HG03460 (cell line): ENCODE data around the gene TSEN2.
"Not testable (repeated sequence)": the region's sequence is repeated elsewhere in the genome, so short reads cannot be mapped to it uniquely, and the experiment has no call there.

ENCODE experiments used
- ATAC-seq: cut with Tn5 transposase; IDR thresholded peaks from one replicate; pipeline ENCODE4 v1.9.1; 2021; ENCODE audit not compliant: unreplicated experiment

Gene TSEN2

DNA sequence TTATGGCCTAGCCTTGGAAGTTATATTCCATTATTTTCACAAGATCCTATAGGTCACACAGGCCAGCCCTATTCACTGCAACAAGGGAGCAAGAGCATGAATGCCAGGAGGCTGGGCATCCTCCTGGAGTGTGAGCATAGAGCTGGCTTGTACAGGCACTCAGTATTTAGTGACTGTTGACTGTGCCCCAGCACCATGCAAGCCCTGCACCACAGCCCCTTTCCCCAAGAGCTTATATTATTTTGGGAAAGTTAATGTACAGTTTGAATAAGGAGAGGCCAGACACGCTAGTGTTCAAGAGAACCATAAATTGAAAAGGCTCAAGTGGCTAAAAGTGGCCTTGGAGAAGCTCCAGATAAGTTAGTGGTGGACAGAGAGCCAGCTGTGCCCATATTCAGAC, 32.3 kb upstream of the TSEN2 start:
- ATAC-seq = no peak

DNA sequence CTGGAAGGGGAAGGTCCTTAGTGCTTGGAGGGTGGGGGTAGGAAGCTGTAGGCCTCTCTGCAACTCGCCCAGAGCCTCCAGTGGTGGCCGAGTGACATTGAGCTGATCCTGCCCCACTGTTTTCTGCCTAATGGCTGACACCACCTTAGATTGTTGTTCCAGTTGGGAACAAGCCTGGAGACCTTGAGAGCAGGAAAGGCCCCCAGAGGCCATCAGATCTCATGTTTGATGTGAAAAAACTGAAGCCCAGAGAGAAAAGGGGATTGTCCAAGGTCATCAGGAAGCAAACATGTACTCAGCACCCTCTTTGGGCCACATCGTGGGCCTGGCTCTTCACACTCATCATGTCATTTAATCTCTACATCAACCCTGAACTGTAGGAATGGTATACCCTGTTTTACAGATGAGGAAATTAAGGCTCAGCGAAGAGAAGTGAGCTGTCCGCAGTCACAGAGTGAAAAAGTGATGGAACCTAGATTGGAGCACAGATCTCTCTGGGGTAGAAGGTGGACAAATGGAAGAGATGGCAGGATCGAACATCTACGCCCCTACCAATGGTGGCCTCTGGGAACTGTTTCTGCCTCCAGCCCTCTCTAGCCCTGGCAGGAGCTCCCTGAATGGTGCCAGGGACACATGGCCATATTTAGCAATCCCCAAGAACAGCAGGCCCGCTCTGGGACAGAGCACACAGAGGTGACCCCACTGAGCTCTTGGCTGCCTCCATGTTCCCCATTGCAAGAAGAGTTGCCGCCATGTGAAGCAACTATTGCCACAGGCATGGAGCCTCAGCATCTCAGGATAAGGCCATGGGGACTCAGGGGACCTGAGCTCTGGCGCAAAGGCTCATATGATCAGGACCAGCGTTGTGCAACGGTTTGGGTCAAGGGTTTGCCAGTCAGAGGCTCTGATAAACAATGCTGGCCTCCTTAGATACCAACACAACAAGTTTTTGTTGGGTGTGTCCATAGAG, 31.6 kb upstream of the TSEN2 start:
- no peak for ATAC-seq

DNA sequence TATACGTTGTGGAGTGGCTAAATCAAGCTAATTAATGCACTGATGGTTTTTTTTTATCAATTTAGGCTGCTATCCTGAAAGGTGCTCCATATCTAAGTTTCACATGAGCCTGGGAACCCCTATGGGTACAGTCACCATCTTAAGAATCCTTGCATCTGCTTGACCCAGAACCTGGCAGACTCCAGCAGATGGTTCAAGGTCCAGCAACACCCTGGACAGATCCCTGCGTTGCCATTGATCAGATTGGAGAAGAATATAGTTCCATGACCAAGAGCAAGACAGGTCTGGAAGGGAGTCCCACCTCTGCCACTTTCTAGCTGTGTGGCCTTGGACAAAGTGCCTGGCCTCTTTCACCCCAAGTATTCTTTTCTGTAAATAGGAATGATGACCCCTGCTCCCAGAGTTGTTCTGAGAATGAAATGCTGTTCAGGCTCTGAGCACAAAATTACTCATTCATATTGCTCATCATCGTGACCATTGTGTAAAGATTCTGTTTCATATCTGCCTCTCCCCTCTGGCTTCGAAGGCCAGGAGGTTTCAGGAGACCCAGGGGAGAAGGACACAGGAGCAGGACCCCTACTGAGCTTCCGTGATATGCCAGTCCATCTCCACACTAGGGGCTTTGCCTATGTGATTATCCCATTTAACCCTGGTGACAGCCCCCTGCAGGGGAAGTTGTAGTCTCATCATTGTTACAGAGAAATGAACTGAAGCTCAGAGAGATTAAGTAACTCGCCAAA, 30.0 kb upstream of the TSEN2 start:
- no peak for ATAC-seq

DNA sequence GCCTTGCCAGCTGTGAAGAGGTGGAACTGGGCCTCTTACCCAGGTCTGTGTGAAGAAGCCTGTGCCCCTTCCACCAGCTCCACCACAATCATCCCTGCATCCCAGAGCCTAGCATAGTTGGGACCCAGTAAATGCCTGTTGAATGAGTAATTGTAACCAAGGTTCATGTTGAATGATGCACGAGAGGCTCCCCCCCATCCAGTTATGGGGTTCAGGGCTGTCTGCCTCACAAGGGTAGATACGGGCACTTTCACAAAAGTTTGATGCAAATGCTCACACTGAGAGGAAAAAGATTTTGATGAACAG, 29.5 kb upstream of the TSEN2 start:
- ATAC-seq = no peak

DNA sequence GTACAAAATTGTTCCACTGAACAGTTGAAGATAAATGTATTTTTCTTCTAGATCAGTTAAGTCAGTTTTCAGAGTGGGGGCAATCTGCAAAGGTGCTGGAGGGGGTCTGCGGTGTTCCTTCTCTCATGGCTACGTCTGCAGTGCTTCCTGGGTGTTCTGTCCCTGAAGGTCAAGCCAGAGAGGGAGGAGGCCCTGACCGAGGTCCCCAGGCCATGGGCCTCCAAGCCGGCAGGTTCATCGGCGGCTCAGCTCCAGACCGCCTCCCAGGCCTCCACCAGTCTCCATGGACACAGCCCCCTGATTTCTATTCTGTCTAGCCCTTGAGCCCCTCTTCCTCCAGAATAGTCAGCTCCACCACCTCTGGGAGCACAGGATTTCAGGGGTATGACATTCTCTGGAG, 28.5 kb upstream of the TSEN2 start:
- ATAC-seq = no peak

DNA sequence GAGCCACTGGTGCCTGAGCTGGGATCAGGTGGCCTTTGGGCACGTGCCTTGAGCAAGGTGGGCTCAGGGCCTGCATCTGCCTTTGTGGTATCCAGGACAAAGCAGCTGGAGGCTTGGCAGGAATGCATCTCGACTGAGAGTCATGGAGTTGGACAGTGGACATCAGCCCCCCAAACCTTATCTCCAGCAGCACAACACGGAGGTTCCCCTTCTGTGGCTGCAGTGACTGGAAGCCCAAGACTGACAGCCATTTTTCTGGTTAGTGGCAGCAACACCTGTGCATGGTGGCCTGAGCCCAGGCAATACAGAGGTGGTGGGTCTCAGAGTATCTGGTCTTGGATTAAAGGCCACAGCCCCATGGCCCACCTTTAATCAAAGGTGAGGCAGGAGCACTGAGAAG, 27.8 kb upstream of the TSEN2 start:
- no peak for ATAC-seq

DNA sequence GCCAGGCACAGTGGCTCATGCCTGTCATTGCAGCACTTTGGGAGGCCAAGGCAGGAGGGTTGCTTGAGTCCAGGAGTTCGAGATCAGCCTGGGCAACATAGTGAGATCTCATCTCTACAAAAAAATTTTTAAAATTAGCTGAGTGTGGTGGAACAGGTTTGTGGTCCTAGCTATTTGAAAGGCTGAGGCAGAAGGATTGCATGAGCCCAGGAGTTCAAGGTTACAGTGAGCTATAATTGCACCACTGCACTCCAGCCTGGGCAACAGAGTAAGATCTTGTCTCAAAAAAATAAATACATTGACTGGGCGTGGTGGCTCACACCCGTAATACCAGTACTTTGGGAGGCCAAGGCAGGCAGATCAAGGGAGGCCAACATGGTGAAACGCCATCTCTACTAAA, 26.9 kb upstream of the TSEN2 start:
- not testable (repeated sequence) for ATAC-seq

DNA sequence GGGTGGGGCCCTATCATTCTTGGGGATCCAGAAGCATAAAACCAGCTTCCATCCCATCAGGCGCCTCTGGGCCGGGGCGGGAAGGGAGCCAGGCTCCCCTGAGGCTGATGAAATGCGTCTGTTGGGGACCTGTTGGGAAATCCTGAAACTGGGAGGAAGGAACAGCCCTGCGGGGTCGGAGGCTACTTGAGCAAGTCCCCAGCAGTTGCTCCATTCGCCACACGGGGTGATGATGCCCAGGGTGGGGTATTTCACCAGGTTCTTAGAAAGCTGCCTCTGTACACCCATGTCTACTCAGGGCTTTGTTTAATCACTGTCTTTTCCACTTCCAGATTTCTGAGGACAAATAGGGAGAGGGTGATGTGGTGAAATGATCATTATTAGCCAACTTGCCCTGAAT, 25.4 kb upstream of the TSEN2 start:
- no peak for ATAC-seq

DNA sequence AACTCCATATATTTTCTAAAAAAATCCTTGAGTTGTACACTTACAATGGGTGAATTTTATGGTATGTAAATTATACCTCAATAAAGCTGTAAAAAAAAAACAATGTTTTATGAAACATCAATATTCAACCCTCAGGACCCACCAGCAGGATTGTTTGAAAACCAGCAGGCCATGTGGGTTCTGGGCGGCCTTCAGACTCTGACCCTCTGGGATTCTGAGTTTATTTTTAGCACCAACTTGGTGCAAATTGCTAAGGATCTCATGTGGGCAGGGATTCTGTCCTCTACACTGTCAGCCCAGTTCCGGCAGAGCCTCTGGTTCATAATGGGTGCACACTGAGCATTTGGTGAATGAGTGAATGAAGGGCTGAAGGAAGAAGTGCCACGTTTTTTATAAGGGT, 24.2 kb upstream of the TSEN2 start:
- ATAC-seq = no peak

DNA sequence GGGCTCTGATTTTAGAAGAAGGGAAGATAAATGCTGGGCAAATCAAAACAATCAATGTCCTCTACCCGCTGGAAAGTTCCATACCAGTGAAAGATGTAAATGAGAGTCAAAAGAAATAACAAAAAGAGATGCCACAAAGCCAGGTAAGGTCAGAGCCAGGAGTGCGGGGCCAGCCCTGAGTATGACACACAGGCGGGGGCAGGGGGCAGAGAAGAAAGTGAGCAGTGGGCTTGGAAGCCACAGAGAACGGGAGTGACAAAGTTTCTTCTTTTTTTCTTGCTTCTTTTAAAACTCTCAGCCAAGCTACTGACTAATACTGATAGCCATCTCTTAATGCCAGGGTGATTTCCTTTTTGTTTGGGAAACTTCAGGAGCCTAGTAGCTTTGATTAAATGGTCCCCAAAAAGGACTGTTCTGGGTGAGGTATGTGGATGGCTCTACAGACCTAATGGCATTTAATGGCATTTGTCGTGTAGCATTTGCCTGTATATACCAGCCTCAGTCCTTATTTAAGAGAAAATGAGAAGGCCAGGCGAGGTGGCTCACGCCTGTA, 23.1 kb upstream of the TSEN2 start:
- no peak for ATAC-seq

DNA sequence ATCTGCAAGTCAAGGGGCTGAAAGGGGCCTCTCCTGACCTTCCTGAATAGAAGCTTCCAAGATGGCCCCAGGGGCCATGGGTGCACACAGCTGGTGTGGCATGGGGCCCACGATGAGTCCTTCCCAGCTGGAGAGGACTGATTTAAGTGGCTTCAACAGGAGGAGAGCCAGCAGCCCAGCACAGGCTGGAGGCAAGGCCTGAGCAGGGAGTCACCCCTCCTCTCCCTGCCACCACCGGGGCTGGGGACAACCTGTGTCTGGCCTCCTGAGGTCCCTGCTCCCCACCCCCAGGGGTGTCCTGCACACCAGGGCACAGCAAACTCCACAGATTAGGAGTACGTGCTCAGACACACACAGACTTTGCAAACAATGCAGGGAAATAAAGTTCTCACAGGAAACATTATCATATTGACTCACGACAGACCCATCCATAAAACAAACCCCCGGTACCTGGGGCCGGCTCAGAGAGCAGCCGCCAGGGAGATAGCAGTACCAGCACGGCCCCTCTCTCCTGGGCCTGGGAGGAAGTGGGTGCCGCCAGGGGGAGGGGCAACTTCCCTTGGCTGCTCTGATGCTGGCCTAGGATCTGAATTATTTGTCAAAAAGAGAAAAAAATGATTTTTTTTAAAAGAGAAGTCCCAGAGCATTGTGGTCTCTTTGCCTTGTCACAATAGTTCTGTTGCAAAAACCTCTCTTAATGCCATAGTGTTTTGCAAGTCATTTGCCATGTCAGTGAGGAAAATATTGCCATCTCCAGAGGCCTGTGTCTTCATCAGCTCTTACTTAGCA, 21.9 kb upstream of the TSEN2 start:
- ATAC-seq = no peak

DNA sequence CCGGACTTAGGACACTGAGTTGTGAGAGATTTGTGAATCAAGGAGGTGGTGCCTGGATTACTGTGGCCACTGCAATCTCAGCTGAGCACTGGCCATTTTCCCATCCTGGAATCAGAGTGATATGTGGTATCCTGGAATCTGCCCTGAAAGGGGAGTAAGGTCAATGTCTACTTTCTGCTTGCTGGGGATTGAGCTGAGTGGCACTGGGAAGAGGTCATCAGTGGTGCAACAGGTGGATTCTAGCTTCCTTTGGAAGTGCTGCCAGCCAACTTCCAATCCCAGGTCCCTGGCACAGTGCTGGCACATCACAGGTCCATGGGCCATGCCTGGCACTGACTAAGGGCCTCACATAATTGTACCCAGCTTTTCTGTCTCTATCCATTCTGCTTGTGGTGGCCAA, 20.6 kb upstream of the TSEN2 start:
- ATAC-seq = no peak

DNA sequence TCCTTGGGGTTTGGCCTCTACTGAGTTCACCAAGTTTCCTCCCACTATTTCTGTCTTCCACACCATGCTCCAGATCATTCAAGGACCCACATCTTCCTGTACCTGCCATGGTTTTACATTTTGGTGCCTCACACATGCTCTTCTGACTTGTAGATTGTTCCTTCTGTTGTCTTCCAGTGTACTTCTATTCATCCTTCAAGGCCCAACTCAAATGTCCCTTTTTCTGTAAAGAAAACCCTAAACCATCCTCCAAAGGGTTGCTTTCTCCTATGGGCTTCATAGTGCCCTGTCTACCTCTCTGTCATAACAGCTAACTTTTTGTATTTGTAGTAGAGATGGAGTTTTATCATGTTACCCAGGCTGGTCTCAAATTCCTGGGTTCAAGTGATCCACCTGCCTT, 20.1 kb upstream of the TSEN2 start:
- no peak for ATAC-seq

DNA sequence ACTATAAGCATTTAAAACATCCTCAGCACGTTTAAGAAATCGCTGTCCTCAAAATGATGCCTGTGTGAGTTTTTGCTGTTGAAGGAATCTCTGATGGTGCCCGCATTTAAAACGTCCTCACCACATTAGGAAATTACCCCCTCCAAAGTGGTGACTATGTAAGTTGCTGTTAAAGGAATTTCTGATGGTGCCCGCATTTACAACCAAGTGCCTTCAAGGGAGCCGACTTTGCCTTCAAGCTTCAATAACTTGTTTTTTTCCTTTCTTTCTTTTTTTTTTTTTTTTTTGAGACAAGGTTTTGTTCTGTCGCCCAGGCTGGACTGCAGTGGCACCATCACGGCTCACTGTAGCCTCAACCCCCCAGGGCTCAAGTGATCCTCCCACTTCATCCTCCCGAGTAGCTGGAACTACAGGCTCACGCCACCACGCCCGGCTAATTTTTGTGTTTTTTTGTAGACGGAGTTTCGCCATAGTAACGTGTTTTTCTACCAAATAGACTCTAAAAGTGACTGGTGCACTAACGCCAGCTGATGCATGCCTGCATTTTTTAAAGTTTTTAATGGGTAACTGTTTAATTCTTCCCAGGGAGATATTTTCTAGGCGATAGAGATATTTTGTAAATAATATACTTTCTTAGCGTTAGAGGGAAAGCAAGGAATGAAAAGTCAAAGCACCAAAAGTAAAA, 19.0 kb upstream of the TSEN2 start:
- no peak for ATAC-seq

DNA sequence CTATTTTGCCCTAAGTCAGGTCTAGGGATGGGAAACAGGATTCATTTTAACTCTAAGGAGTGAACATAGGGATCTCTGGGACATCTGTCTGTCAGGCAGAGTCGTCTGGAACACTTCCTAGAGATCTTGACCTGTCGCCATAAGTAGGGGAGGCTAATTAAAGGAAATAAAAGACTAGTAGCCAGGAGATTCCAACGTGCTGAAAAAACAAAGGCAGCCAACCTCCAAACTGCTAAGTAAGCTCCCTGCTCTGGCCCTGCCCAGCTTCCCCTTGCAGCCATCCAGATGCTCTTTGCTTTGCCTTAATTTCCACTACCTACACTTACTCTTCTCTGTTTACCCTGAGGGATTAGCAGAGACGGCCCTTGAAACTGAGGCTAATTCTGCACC, 18.4 kb upstream of the TSEN2 start:
- ATAC-seq = no peak

DNA sequence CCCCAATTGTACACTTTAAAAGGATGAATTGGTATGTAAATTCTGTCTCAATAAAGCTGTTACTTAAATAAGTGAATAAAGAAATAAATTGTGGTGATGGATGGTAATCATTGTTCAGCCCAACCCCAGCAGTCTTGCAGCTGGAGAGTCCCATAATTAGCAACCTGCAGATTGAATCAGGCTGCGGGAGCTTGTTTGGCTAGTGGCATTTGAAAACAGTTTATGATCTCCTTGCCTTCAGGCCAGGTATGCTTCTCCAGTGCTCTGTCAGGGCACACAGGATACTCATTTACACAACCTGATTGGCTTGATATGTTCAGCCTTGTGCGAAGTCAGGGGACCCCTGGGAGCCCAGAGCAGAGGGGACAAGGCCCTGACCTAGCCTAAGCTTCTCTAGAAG, 16.5 kb upstream of the TSEN2 start:
- ATAC-seq = no peak

DNA sequence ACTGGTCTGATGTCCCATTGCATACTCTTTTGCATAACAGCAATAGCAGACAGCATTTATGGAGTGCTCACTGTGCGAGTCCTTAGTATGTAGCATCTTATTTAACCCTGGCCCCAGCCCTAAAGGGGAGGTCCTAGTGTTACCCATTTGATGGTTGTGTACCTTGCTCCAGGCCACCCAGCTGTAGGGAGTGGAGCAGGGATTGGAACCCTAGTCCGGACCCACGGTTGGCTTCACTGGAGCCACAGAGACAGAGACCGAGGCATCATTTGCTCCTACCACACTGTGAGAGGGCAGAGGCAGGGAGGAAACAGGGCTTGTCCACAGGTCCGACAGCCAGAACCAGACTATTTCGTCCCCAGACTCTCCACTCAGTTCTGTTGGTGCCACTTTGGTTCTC, 16.0 kb upstream of the TSEN2 start:
- no peak for ATAC-seq

DNA sequence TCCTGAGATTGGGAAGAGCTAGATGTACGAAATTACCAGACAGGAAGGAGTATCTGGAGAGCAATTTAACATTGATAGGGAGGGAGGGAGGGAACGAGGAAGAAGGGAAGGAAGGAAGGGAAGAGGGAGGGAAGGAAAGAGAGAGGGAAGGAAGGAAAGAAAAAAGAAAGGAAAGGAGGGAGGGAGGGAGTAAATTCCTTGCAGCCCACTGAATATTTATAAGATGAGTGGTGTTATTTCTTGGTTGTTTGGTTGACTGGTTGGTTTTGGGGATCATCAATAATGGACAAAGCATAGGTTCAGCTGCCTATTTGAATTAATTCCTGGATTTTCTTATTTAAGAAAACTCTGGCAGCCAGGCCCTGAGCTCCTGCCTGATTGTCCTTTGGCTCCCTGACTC, 15.5 kb upstream of the TSEN2 start:
- no peak for ATAC-seq

DNA sequence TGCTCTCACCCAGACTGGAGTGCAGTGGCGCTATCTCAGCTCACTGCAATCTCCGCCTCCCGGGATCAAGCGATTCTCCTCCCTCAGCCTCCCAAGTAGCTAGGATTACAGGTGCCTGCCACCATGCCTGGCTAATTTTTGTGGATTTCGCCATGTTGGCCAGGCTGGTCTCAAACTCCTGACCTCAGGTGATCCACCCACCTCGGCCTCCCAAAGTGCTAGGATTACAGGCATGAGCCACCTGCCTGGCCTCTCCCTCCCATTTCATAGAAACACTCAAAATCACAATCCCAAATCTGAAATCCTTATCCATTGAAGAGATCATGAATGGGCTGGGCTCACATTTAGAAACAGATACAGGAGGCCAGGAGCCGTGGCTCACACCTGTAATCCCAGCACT, 15.1 kb upstream of the TSEN2 start:
- ATAC-seq = not testable (repeated sequence)

DNA sequence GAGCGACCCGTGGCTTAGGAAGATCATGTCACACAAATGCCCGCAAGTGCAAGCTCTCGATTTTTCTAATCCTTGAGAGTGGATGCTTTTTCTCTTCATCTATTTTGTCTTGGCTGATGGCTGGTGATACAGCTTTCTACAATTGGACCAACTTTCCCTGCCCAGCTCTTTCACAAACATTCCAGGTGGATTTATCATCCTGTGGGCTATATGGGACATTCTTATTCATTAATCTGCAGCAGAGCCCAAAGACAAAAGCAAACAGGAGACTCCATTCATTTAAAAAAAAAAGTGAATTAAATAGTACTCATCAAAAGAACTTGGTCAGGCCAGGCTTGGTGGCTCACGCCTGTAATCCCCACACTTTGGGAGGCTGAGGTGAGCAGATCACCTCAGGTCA, 14.2 kb upstream of the TSEN2 start:
- no peak for ATAC-seq

DNA sequence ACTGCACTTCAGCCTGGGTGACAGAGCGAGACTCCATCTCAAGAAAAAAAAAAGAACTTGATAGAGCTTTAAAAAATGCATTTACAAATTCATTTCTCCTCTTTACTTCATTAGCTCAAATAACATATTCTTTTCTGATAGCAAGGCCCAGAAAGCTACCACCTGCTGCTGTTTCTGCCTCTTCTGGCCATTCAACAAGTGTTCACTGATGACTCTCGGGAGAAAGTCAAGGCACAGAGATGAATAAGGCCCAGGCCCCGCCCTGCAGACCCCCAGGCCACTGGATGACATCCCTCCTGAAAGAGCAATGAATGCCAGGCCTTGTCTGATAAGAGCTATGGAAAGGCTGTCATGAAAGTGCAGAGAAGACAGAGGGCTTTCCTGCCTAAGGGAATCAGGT, 13.6 kb upstream of the TSEN2 start:
- ATAC-seq = no peak
